Mucosa of rectum (tissue), 2 donors: ENCODE data around the gene SPEM1.
A peak's percentile ranks its signal among the peaks of the same experiment; 100 is the strongest.

Experiments used
- H3K27ac ChIP-seq, 2 donors: one replicate each; pipeline ENCODE4 v1.7.0; 2013; ENCODE audit warnings: inconsistent platforms in 2 of 2, low read depth in 2 of 2, low read length in 2 of 2
- H3K27me3 ChIP-seq, 2 donors: one replicate each; pipeline ENCODE4 v1.7.0; 2013; ENCODE audit warnings: low read length in 2 of 2; ENCODE audit not compliant: control insufficient read depth in 2 of 2, insufficient read depth in 2 of 2
- H3K36me3 ChIP-seq, 2 donors: one replicate each; pipeline ENCODE4 v1.7.0; 2013; ENCODE audit warnings: low read length in 2 of 2; ENCODE audit not compliant: control insufficient read depth in 2 of 2, insufficient read depth in 2 of 2
- H3K4me1 ChIP-seq, 2 donors: one replicate each; pipeline ENCODE4 v1.7.0; 2013; ENCODE audit warnings: low read length in 2 of 2, mild to moderate bottlenecking in 1 of 2; ENCODE audit not compliant: control insufficient read depth in 2 of 2, insufficient read depth in 2 of 2
- H3K4me3 ChIP-seq, 2 donors: one replicate each; pipeline ENCODE4 v1.7.0; 2013; ENCODE audit warnings: low read length in 2 of 2
- H3K9ac ChIP-seq, 2 donors: one replicate each; pipeline ENCODE4 v1.7.0; 2013; ENCODE audit warnings: low read length in 2 of 2, low read depth in 1 of 2, mild to moderate bottlenecking in 1 of 2
- H3K9me3 ChIP-seq, 2 donors: one replicate each; pipeline ENCODE4 v1.7.0; 2013; ENCODE audit warnings: low read length in 2 of 2; ENCODE audit not compliant: control insufficient read depth in 2 of 2
- donor health status: healthy.
- donor health status: Normal muscosa, but diverticular disease.

SPEM1 gene

GRCh38 chr17:7431231-7431630 lies 11.1 kb downstream of the SPEM1 start:
- H3K4me3 ChIP-seq, result no peak overlapping the region
- peaks cover 5 to 6% of the 10 kb centered on the region in 2 donors for H3K4me1 ChIP-seq
- no peaks in the 10 kb centered on the region for H3K36me3 ChIP-seq
- H3K27ac ChIP-seq, result no peak overlapping the region
- no peaks in the 10 kb centered on the region for H3K9me3 ChIP-seq
- H3K9ac ChIP-seq, result no peak overlapping the region
- H3K27me3 ChIP-seq, result no peaks in the 10 kb centered on the region

- H3K27ac ChIP-seq, result no peak overlapping the region
- H3K4me1 ChIP-seq, result peaks cover 12 to 16% of the 10 kb centered on the region in 2 donors
- H3K9ac ChIP-seq, result no peak overlapping the region
- no peak overlapping the region for H3K4me3 ChIP-seq
- H3K36me3 ChIP-seq, result no peaks in the 10 kb centered on the region
- H3K9me3 ChIP-seq, result no peaks in the 10 kb centered on the region
- no peaks in the 10 kb centered on the region for H3K27me3 ChIP-seq
Measured at GRCh38 chr17:7432296-7432695, 12.2 kb downstream of the SPEM1 start.

- Histone ChIP-seq H3K36me3 (no peaks in the 10 kb centered on the region), H3K27me3 (peaks cover 11 to 19% of the 10 kb centered on the region in 2 donors), H3K27ac (peak overlapping the region; percentile 90), H3K9ac (peak overlapping the region; percentile 87), H3K9me3 (no peaks in the 10 kb centered on the region), H3K4me3 (peak overlapping the region; percentile 83 to 92), H3K4me1 (peaks cover 24 to 43% of the 10 kb centered on the region in 2 donors)
Measured at GRCh38 chr17:7435676-7436555, 15.8 kb downstream of the SPEM1 start.

GRCh38 chr17:7436556-7437368 lies 16.6 kb downstream of the SPEM1 start:
- no peaks in the 10 kb centered on the region for H3K9me3 ChIP-seq
- H3K27ac ChIP-seq, result peak overlapping the region; percentile 90
- H3K4me1 ChIP-seq, result peaks cover 24 to 43% of the 10 kb centered on the region in 2 donors
- H3K9ac ChIP-seq, result peak overlapping the region; percentile 87
- H3K4me3 ChIP-seq, result peak overlapping the region; percentile 83 to 92
- H3K36me3 ChIP-seq, result no peaks in the 10 kb centered on the region
- peaks cover 19 to 20% of the 10 kb centered on the region in 2 donors for H3K27me3 ChIP-seq

GRCh38 chr17:7437369-7437863 lies 17.3 kb downstream of the SPEM1 start:
- Histone ChIP-seq H3K4me3 (peak overlapping the region; percentile 44 to 92), H3K36me3 (no peaks in the 10 kb centered on the region), H3K27me3 (peaks cover 20% of the 10 kb centered on the region in 2 donors), H3K9me3 (no peaks in the 10 kb centered on the region), H3K27ac (no peak overlapping the region), H3K9ac (peak overlapping the region in 1 of 2 donors; percentile 87), H3K4me1 (peaks cover 24 to 43% of the 10 kb centered on the region in 2 donors)

GRCh38 chr17:7437950-7438614 lies 18.0 kb downstream of the SPEM1 start:
- H3K4me1 ChIP-seq, result peaks cover 24 to 43% of the 10 kb centered on the region in 2 donors
- H3K27ac ChIP-seq, result no peak overlapping the region
- H3K9me3 ChIP-seq, result no peaks in the 10 kb centered on the region
- H3K4me3 ChIP-seq, result peak overlapping the region; percentile 0 to 44
- peaks cover 20% of the 10 kb centered on the region in 2 donors for H3K27me3 ChIP-seq
- peak overlapping the region in 1 of 2 donors; percentile 36 for H3K9ac ChIP-seq
- no peaks in the 10 kb centered on the region for H3K36me3 ChIP-seq

GRCh38 chr17:7438656-7439460 lies 18.7 kb downstream of the SPEM1 start:
- H3K9me3 ChIP-seq, result no peaks in the 10 kb centered on the region
- peak overlapping the region in 1 of 2 donors; percentile 44 for H3K4me3 ChIP-seq
- no peaks in the 10 kb centered on the region for H3K36me3 ChIP-seq
- no peak overlapping the region for H3K27ac ChIP-seq
- H3K4me1 ChIP-seq, result peaks cover 24 to 43% of the 10 kb centered on the region in 2 donors
- H3K27me3 ChIP-seq, result peaks cover 20% of the 10 kb centered on the region in 2 donors
- peak overlapping the region in 1 of 2 donors; percentile 36 for H3K9ac ChIP-seq

GRCh38 chr17:7439462-7440112 lies 19.5 kb downstream of the SPEM1 start, which contains the start of gene FGF11:
Gene FGF11 (plus strand): TSS chr17:7439512. CDS start chr17:7439621, 109 bp downstream.
- no peaks in the 10 kb centered on the region for H3K36me3 ChIP-seq
- peak within 1 kb of the TSS; percentile 14 to 44 for H3K4me3 ChIP-seq
- peaks cover 20% of the 10 kb centered on the region in 2 donors for H3K27me3 ChIP-seq
- H3K4me1 ChIP-seq, result peaks cover 24 to 43% of the 10 kb centered on the region in 2 donors
- H3K27ac ChIP-seq, result no peak within 1 kb of the TSS
- no peaks in the 10 kb centered on the region for H3K9me3 ChIP-seq
- peak within 1 kb of the TSS in 1 of 2 donors; percentile 36 for H3K9ac ChIP-seq
